Measurements from ENCODE around the gene ADAMTS17.

Gene ADAMTS17

GRCh38 chr15:99959326-99959725 lies 382.4 kb downstream of the ADAMTS17 start:
- no peaks in the 10 kb centered on the region for H4K20me1 ChIP-seq (ENCODE audit: insufficient read depth, low read length)
- H2AFZ ChIP-seq (ENCODE audit: low read depth, low read length), result no peak overlapping the region
- no peak overlapping the region for H3K4me3 ChIP-seq (ENCODE audit: low read length)
- no peak overlapping the region for H3K27ac ChIP-seq (ENCODE audit: low read length)
- H3K4me1 ChIP-seq (ENCODE audit: low read length), result no peaks in the 10 kb centered on the region
- H3K4me2 ChIP-seq (ENCODE audit: low read length), result no peak overlapping the region
- no peaks in the 10 kb centered on the region for H3K79me2 ChIP-seq (ENCODE audit: low read length)
- no peak for TF ChIP-seq CTCF (IDR thresholded peaks at IDR 0.05; ENCODE audit: low read depth, low read length)
- no peak for TF ChIP-seq EZH2phosphoT487 (IDR thresholded peaks at IDR 0.05; ENCODE audit: low read depth)
- peaks cover 12% of the 10 kb centered on the region for H3K27me3 ChIP-seq (ENCODE audit: low read depth, low read length)
- no peaks in the 10 kb centered on the region for H3K36me3 ChIP-seq (replicated peaks; ENCODE audit: low read depth, low read length)
- H3K9ac ChIP-seq (ENCODE audit: low read length), result no peak overlapping the region
- no peaks in the 10 kb centered on the region for H3K9me3 ChIP-seq (ENCODE audit: insufficient read depth, low read length)

GRCh38 chr15:99958426-99959097 lies 383.2 kb downstream of the ADAMTS17 start:
- Histone ChIP-seq H3K4me2 (ENCODE audit: low read length) (no peak overlapping the region), H4K20me1 (ENCODE audit: insufficient read depth, low read length) (no peaks in the 10 kb centered on the region), H3K9ac (ENCODE audit: low read length) (no peak overlapping the region), H3K4me1 (ENCODE audit: low read length) (no peaks in the 10 kb centered on the region), H3K4me3 (ENCODE audit: low read length) (no peak overlapping the region), H3K27me3 (ENCODE audit: low read depth, low read length) (peaks cover 12% of the 10 kb centered on the region), H2AFZ (ENCODE audit: low read depth, low read length) (no peak overlapping the region), H3K9me3 (ENCODE audit: insufficient read depth, low read length) (no peaks in the 10 kb centered on the region), H3K27ac (ENCODE audit: low read length) (no peak overlapping the region), H3K36me3 (replicated peaks; ENCODE audit: low read depth, low read length) (no peaks in the 10 kb centered on the region), H3K79me2 (ENCODE audit: low read length) (no peaks in the 10 kb centered on the region)
- TF ChIP-seq EZH2phosphoT487 (IDR thresholded peaks at IDR 0.05; ENCODE audit: low read depth) (no peak), CTCF (IDR thresholded peaks at IDR 0.05; ENCODE audit: low read depth, low read length) (no peak)

GRCh38 chr15:99957642-99958013 lies 384.1 kb downstream of the ADAMTS17 start:
- Histone ChIP-seq H3K27ac (ENCODE audit: low read length) (no peak overlapping the region), H2AFZ (ENCODE audit: low read depth, low read length) (no peak overlapping the region), H3K36me3 (replicated peaks; ENCODE audit: low read depth, low read length) (no peaks in the 10 kb centered on the region), H3K27me3 (ENCODE audit: low read depth, low read length) (peaks cover 12% of the 10 kb centered on the region), H3K4me3 (ENCODE audit: low read length) (no peak overlapping the region), H3K4me1 (ENCODE audit: low read length) (no peaks in the 10 kb centered on the region), H3K4me2 (ENCODE audit: low read length) (no peak overlapping the region), H3K9me3 (ENCODE audit: insufficient read depth, low read length) (no peaks in the 10 kb centered on the region), H4K20me1 (ENCODE audit: insufficient read depth, low read length) (no peaks in the 10 kb centered on the region), H3K9ac (ENCODE audit: low read length) (no peak overlapping the region), H3K79me2 (ENCODE audit: low read length) (no peaks in the 10 kb centered on the region)
- TF ChIP-seq EZH2phosphoT487 (IDR thresholded peaks at IDR 0.05; ENCODE audit: low read depth), result no peak
- no peak for TF ChIP-seq CTCF (IDR thresholded peaks at IDR 0.05; ENCODE audit: low read depth, low read length)

GRCh38 chr15:99956820-99957641 lies 384.7 kb downstream of the ADAMTS17 start:
- Histone ChIP-seq H3K9me3 (ENCODE audit: insufficient read depth, low read length) (no peaks in the 10 kb centered on the region), H4K20me1 (ENCODE audit: insufficient read depth, low read length) (no peaks in the 10 kb centered on the region), H3K4me3 (ENCODE audit: low read length) (no peak overlapping the region), H3K9ac (ENCODE audit: low read length) (no peak overlapping the region), H3K36me3 (replicated peaks; ENCODE audit: low read depth, low read length) (no peaks in the 10 kb centered on the region), H3K4me1 (ENCODE audit: low read length) (no peaks in the 10 kb centered on the region), H3K27ac (ENCODE audit: low read length) (no peak overlapping the region), H2AFZ (ENCODE audit: low read depth, low read length) (no peak overlapping the region), H3K27me3 (ENCODE audit: low read depth, low read length) (peaks cover 12% of the 10 kb centered on the region), H3K4me2 (ENCODE audit: low read length) (no peak overlapping the region), H3K79me2 (ENCODE audit: low read length) (no peaks in the 10 kb centered on the region)
- TF ChIP-seq CTCF (IDR thresholded peaks at IDR 0.05; ENCODE audit: low read depth, low read length) (no peak), EZH2phosphoT487 (IDR thresholded peaks at IDR 0.05; ENCODE audit: low read depth) (no peak)

Measured in OCI-LY3 (cell line).